Subcutaneous adipose tissue (tissue), 4 donors: ENCODE data around the gene TBC1D23. TPM values are rescaled to one million over a fixed set of nuclear protein-coding genes. Genes with fewer than 3 reads are reported as not detected.

ENCODE experiments used
- total RNA-seq, 4 donors: library from RNA; depleted of rRNA; stranded (reverse); fragments of >200 nt; gene quantifications; one replicate each; pipeline ENCODE4 v1.1.0, GENCODE V29; 2016
- TF ChIP-seq, protein P1 (sequence below): fragments of 450-650 bp; IDR thresholded peaks from one replicate; pipeline ENCODE4 v1.5.1; 2016; ENCODE audit warnings: low read depth, mild to moderate bottlenecking, control low read depth, antibody characterized with exemption, moderate library complexity

Gene TBC1D23
- total RNA-seq, result 10 to 100 TPM; 39.2 to 66.9 (median 47.8) TPM

- TF ChIP-seq, protein P1, sequence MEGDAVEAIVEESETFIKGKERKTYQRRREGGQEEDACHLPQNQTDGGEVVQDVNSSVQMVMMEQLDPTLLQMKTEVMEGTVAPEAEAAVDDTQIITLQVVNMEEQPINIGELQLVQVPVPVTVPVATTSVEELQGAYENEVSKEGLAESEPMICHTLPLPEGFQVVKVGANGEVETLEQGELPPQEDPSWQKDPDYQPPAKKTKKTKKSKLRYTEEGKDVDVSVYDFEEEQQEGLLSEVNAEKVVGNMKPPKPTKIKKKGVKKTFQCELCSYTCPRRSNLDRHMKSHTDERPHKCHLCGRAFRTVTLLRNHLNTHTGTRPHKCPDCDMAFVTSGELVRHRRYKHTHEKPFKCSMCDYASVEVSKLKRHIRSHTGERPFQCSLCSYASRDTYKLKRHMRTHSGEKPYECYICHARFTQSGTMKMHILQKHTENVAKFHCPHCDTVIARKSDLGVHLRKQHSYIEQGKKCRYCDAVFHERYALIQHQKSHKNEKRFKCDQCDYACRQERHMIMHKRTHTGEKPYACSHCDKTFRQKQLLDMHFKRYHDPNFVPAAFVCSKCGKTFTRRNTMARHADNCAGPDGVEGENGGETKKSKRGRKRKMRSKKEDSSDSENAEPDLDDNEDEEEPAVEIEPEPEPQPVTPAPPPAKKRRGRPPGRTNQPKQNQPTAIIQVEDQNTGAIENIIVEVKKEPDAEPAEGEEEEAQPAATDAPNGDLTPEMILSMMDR, result no peak
Measured at GRCh38 chr3:100260685-100261484, at the start of gene TBC1D23. TSS of gene TBC1D23 (plus strand) at chr3:100260992. CDS start at chr3:100261019, 27 bp downstream.

- TF ChIP-seq, protein P1, result no peak
Measured at GRCh38 chr3:100213891-100214573, 46.8 kb upstream of the TBC1D23 start.

DNA sequence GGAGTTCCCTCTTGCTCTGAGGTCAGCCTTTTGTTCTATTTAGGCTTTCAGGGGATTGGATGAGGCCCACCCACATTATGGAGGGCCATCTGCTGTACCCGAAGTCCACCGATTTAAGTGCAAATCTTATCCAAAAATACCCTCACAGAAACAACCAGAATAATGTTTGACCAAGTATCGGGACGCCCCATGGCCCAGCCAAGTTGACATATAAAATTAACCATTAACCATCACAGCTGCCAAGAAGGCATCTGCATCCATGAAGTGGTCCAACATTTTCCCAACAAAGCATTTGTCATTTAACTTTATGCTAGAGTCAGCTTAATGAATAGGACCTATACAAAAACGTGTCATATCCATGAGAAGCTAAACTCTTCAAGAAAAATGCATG is 46.2 kb upstream of the TBC1D23 start:
- TF ChIP-seq, protein P1, result no peak

- TF ChIP-seq, protein P1, result no peak
Measured at GRCh38 chr3:100216713-100217112, 44.1 kb upstream of the TBC1D23 start.

DNA sequence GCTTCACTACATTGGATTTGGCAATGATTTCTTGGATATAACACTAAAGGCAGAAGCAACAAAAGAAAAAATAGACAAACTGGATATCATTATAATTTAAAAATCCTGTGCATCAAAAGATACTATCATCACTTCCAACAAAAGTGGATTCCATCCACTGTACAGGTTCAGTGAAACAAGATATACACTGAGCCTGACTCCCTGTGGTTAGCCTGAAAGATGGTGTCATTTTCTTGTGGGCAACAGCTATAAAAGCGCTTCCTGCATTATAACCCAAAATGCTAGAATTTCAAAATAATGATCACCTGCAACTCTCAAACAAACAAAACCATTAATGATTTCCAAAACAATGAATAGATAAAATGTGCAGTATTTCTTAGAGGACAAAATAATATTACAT is 39.6 kb upstream of the TBC1D23 start:
- TF ChIP-seq, protein P1, result no peak

DNA sequence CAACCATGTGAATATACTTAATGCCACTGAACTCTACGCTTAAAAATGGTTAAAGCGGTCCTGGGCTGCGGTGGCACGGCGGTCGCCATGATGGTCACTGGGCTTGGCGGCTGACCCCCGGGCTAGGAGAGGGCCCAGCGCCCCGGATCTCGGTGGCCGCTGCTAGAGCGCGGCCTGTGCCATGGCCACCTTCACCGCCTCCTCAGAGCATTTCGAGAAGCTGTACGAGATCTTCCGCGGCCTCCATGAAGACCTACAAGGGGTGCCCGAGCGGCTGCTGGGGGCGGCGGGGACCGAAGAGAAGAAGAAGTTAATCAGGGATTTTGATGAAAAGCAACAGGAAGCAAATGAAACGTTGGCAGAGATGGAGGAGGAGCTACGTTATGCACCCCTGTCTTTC is 35.6 kb upstream of the TBC1D23 start:
- TF ChIP-seq, protein P1, result no peak

DNA sequence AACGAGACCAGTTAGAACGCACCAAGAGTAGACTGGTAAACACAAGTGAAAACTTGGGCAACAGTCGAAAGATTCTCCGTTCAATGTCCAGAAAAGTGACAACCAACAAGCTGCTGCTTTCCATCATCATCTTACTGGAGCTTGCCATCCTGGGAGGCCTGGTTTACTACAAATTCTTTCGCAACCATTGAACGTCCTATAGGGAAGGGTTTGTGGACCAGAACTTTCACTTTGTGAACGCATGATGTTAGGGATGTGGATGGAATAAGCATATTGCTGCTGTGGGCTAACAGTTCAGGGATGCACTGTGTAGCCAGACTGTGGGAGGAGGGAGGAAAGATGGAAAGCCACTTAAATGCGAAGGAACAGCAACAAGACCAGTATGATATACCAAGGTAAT is 34.9 kb upstream of the TBC1D23 start:
- TF ChIP-seq, protein P1, result no peak
